Measurements from ENCODE around the gene PEX14.

- TF ChIP-seq CTCF (IDR thresholded peaks at IDR 0.05): no peak
- TF ChIP-seq POLR2A (IDR thresholded peaks at IDR 0.05): no peak
- TF ChIP-seq POLR2AphosphoS5 (IDR thresholded peaks at IDR 0.05): no peak
- TF ChIP-seq EP300 (IDR thresholded peaks at IDR 0.05): no peak
These were observed 137.8 kb downstream of the PEX14 start for GRCh38 chr1:10612436-10613160.
